IPS-NIHi7 (cell line): ENCODE data around the gene SELENOW.
A peak's percentile ranks its signal among the peaks of the same experiment; 100 is the strongest.
"Not testable (repeated sequence)": the region's sequence is repeated elsewhere in the genome, so short reads cannot be mapped to it uniquely, and the experiment has no call there.

Experiments
- DNase-seq: peaks from one replicate; pipeline ENCODE4 v3.0.0; 2012; ENCODE audit warnings: mixed read lengths; ENCODE audit errors: extremely low spot score

The SELENOW gene

GRCh38 chr19:47778049-47778953, at the start of gene SELENOW:
Gene SELENOW (plus strand): TSS chr19:47778703. CDS start chr19:47778786, 83 bp downstream.
- peak; percentile 88 for DNase-seq

- DNase-seq = peak; percentile 73
These were observed 49.1 kb upstream of the SELENOW start for GRCh38 chr19:47729468-47729798.

DNA sequence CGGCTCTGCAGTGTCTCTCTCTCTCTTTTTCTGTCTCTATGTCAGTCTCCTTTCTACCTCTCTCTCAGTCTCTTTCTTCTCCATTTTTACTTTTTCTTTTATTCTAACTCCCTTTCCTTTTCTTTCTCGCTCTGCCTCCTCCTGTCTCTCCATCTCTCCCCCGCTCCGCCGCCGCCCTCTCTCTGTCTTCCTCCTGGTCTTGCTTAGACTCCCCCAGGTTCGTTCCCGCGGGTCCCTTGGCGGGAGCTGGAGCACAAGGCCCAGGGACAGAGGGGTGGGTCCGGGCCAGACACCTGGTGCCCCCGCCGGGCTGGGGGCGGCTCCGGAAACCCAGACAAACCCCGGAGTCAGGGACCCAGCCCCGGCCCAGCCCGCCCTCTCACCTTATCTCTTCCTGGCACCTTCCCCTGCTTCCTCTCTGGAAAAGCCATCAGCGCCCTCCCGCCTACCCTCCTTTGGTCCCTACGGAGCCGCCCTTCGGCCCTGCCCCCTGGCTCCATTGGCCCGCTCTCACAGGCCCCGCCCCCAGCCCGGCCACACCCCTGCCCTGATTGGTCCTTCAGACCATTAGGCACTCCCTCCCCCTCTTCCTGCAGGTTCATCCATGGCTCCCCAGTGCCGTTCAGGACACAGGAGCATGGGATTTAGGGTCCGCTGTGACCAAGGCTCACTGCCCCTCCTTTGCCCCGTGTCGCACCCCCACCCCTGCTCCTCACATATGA, 48.5 kb upstream of the SELENOW start:
- peak; percentile 93 for DNase-seq

- DNase-seq = no peak
These were observed 48.0 kb upstream of the SELENOW start for GRCh38 chr19:47730521-47730889.

DNA sequence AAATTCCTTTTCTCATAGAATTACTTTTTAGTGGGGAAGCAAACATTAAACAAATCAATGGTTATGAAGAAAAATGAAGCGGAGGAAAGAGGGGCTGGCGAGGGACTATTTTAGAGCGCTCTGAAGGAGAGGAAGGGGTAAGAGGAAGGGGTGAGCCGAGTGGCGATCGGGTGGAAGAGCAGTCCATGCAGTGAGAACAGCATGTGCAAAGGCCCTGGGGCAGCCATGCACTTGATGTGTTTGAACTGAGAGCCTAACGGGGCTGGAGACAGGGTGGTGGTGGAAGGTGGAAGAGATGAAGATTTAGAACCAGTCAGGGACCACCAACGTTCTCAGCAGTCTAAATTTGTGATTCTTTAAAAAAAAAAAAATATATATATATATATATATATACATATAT, 47.6 kb upstream of the SELENOW start:
- no peak for DNase-seq

GRCh38 chr19:47735131-47735530, 43.4 kb upstream of the SELENOW start:
- peak; percentile 60 for DNase-seq

DNA sequence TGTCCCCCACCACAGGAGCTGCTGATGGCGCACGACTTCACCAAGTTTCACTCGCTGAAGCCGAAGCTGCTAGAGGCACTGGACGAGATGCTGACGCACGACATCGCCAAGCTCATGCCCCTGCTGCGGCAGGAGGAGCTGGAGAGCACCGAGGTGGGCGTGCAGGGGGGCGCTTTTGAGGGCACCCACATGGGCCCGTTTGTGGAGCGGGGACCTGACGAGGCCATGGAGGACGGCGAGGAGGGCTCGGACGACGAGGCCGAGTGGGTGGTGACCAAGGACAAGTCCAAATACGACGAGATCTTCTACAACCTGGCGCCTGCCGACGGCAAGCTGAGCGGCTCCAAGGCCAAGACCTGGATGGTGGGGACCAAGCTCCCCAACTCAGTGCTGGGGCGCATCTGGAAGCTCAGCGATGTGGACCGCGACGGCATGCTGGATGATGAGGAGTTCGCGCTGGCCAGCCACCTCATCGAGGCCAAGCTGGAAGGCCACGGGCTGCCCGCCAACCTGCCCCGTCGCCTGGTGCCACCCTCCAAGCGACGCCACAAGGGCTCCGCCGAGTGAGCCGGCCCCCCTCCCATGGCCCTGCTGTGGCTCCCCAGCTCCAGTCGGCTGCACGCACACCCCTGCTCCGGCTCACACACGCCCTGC, 37.5 kb upstream of the SELENOW start:
- DNase-seq = no peak

GRCh38 chr19:47741544-47742140, 36.9 kb upstream of the SELENOW start:
- no peak for DNase-seq

- DNase-seq = no peak
These were observed 35.9 kb upstream of the SELENOW start for GRCh38 chr19:47742634-47743033.

- peak; percentile 96 for DNase-seq
These were observed 33.2 kb upstream of the SELENOW start, which contains the start of gene NOP53 for GRCh38 chr19:47745010-47745901. Gene NOP53 (plus strand): TSS chr19:47745546. CDS start chr19:47745560, 14 bp downstream.

GRCh38 chr19:47746129-47746528, 32.4 kb upstream of the SELENOW start:
- DNase-seq = not testable (repeated sequence)

DNA sequence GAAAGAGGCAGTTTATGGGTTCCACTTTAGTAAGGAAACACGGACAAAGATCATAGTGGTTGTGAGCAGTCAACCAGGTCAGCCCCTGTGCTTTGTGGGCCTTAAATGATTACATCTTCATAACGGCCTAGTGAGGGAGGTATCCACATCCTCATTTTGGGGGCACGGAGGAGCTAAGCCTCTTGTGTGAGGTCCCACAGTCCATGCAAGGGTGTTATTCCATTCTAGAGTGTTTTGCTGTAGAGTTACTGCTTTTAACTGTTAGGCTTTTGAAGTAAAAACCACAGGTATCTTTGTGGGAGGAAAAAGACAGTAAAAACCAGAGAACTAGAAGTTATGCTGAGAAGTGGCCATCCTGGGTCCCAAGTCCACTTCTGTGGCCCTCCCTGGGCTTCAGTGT, 29.2 kb upstream of the SELENOW start:
- DNase-seq = no peak

- no peak for DNase-seq
These were observed 27.8 kb upstream of the SELENOW start for GRCh38 chr19:47750752-47751151.

- no peak for DNase-seq
These were observed 25.9 kb upstream of the SELENOW start for GRCh38 chr19:47752440-47753211.

DNA sequence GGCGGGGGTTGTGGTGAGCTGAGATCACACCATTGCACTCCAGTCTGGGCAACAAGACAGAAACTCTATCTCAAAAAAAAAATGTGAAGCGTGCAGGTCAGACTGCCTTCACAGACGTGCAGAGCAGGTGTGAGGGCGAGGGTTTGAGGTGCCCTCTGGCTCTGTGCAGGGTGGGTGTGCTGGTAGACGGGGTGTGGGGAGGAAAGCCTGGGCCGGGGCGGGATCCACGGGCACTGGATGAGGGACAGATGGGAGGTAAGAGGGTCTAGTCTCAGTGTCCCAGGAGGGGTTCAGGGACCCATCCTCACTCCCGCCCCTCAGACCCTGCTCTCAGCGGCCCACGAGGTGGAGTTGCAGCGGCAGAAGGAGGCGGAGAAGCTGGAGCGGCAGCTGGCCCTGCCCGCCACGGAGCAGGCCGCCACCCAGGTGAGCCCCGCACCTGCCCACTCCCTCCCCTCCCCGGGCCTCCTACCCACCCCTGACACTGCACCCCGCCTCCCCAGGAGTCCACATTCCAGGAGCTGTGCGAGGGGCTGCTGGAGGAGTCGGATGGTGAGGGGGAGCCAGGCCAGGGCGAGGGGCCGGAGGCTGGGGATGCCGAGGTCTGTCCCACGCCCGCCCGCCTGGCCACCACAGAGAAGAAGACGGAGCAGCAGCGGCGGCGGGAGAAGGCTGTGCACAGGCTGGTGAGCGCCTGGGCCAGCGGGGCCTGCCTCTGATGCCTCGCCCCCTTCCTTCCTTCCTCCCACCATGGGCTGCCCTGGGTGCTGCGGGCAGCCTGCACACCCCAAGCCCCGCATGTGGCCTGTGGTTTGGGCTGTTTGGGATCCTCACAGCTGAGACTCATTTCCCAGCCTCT, 24.1 kb upstream of the SELENOW start:
- no peak for DNase-seq

DNA sequence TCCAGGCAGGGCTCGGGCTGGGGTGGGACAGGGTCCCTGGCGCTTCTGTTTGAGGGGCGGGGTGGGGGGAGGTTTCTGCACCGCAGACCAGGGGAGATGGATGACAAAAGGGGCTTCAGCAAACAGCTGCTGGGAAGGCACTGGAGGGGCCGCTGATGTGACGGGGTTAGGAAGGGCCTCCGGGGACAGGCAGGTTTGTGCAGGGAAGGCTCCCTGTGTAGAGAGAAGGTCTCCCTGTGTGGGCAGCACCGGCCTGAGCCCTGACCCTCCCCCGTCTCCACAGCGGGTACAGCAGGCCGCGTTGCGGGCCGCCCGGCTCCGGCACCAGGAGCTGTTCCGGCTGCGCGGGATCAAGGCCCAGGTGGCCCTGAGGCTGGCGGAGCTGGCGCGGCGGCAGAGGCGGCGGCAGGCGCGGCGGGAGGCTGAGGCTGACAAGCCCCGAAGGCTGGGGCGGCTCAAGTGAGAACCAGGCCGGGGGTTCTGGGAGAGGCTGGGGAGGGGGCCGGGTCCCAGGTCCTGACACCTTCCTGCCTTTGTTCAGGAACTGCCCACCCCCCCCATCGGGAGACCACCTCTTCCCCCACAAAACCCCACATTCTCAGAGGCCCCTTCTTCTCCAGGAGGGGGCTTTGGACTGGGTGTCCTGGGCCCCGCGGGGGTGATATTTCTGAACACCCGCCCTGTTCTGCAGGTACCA, 23.3 kb upstream of the SELENOW start:
- no peak for DNase-seq

GRCh38 chr19:47755762-47756626, 22.5 kb upstream of the SELENOW start:
- DNase-seq = no peak

GRCh38 chr19:47756627-47756929, 21.9 kb upstream of the SELENOW start:
- no peak for DNase-seq
